Measurements from ENCODE around the gene HS3ST4. TPM values are rescaled to one million over a fixed set of nuclear protein-coding genes. Genes with fewer than 3 reads are reported as not detected.

Gene HS3ST4
- total RNA-seq, 4 donors from 2014 or later: 0.11 TPM; not detected in 3

- Histone ChIP-seq H3K27me3 (no peaks in the 10 kb centered on the region), H3K27ac (no peak overlapping the region), H3K4me3 (replicated peaks in 1 of 3) (no peak overlapping the region), H3K4me1 (no peaks in the 10 kb centered on the region), H3K9me3 (no peaks in the 10 kb centered on the region), H3K36me3 (no peaks in the 10 kb centered on the region)
- intact Hi-C loops (cut with DNase I): no loop called here
- TF ChIP-seq POLR2A (IDR thresholded peaks at IDR 0.05) (no peak), CTCF (IDR thresholded peaks at IDR 0.05) (no peak)
- DNase-seq: no peak
- WGBS, 2 donors: 81 to 82% methylated on average over 15 of the region's 15 CpGs
Measured at GRCh38 chr16:25729188-25729915, 37.6 kb downstream of the HS3ST4 start.

- Histone ChIP-seq H3K27me3 (no peaks in the 10 kb centered on the region), H3K27ac (no peak overlapping the region), H3K9me3 (no peaks in the 10 kb centered on the region), H3K4me1 (no peaks in the 10 kb centered on the region), H3K4me3 (replicated peaks in 1 of 3) (no peak overlapping the region), H3K36me3 (no peaks in the 10 kb centered on the region)
- TF ChIP-seq CTCF (IDR thresholded peaks at IDR 0.05) (no peak), POLR2A (IDR thresholded peaks at IDR 0.05) (no peak)
- intact Hi-C loops (cut with DNase I): no loop called here
- no peak for DNase-seq
- 71 to 76% methylated on average over 3 of the region's 3 CpGs for WGBS, 2 donors
Measured at GRCh38 chr16:25730396-25730795, 38.6 kb downstream of the HS3ST4 start.

- no peak for TF ChIP-seq CTCF (IDR thresholded peaks at IDR 0.05)
- TF ChIP-seq POLR2A (IDR thresholded peaks at IDR 0.05): no peak
- Histone ChIP-seq H3K4me1 (no peaks in the 10 kb centered on the region), H3K36me3 (no peaks in the 10 kb centered on the region), H3K27ac (no peak overlapping the region), H3K4me3 (replicated peaks in 1 of 3) (no peak overlapping the region), H3K27me3 (no peaks in the 10 kb centered on the region), H3K9me3 (no peaks in the 10 kb centered on the region)
- WGBS, 2 donors: 66 to 77% methylated on average over 2 of the region's 2 CpGs
- DNase-seq: no peak
- intact Hi-C loops (cut with DNase I): no loop called here
Measured at GRCh38 chr16:25734430-25735385, 42.9 kb downstream of the HS3ST4 start.

GRCh38 chr16:25735645-25736044 lies 43.9 kb downstream of the HS3ST4 start:
- H3K27me3 ChIP-seq: no peaks in the 10 kb centered on the region
- H3K4me1 ChIP-seq: no peaks in the 10 kb centered on the region
- H3K36me3 ChIP-seq: no peaks in the 10 kb centered on the region
- H3K9me3 ChIP-seq: no peaks in the 10 kb centered on the region
- H3K4me3 ChIP-seq (replicated peaks in 1 of 3): no peak overlapping the region
- no peak for DNase-seq
- WGBS, 2 donors: 82 to 92% methylated on average over 1 of the region's 1 CpG
- no peak overlapping the region for H3K27ac ChIP-seq
- TF ChIP-seq CTCF (IDR thresholded peaks at IDR 0.05): no peak
- TF ChIP-seq POLR2A (IDR thresholded peaks at IDR 0.05): no peak
- intact Hi-C loops (cut with DNase I): no loop called here

Measured in thyroid gland (tissue), 4 donors.